ENCODE measurements around the gene PROX1. TPM values are rescaled to one million over a fixed set of nuclear protein-coding genes. Genes with fewer than 3 reads are reported as not detected.

Gene PROX1
- polyA plus RNA-seq, 1 donor (not counting 4 experiments of a cell fraction or from before 2014, with no cell fraction given), result 0.20 TPM

- no peak overlapping the region for H3K27ac ChIP-seq (ENCODE audit: control insufficient read depth, insufficient read depth, low read length)
- no peaks in the 10 kb centered on the region for H3K4me1 ChIP-seq (ENCODE audit: control insufficient read depth, extremely low read depth, insufficient read depth, low read length)
- dilution Hi-C loops (cut with MboI; ENCODE audit: extremely low pct_ligation_motif_present, low sequenced_read_pairs), result no loop called here
- no peak overlapping the region for H3K9ac ChIP-seq (ENCODE audit: control insufficient read depth, extremely low read depth, insufficient read depth, low read length)
- H2AFZ ChIP-seq (ENCODE audit: control insufficient read depth, low read length), result no peak overlapping the region
- no peaks in the 10 kb centered on the region for H3K9me3 ChIP-seq (ENCODE audit: control insufficient read depth, low read depth, low read length)
- H3K4me3 ChIP-seq (ENCODE audit: control insufficient read depth in 2 of 3, extremely low read depth in 1 of 3, insufficient read depth in 2 of 3, low read depth in 1 of 3, low read length in 3 of 3), result no peak overlapping the region
- no peaks in the 10 kb centered on the region for H3K36me3 ChIP-seq (ENCODE audit: control insufficient read depth in 2 of 2, extremely low read depth in 1 of 2, insufficient read depth in 2 of 2, low read length in 2 of 2)
- no peaks in the 10 kb centered on the region for H3K79me2 ChIP-seq (ENCODE audit: control insufficient read depth, insufficient read depth, low read length)
- TF ChIP-seq CTCF (optimal IDR thresholded peaks at IDR 0.05 in 1 of 3, IDR thresholded peaks at IDR 0.05 in 1 of 3, conservative IDR thresholded peaks at IDR 0.05 in 1 of 3; ENCODE audit: extremely low read depth in 1 of 3, insufficient read depth in 2 of 3, low read length in 3 of 3), result no peak
- no peak for TF ChIP-seq EZH2 (IDR thresholded peaks at IDR 0.05; ENCODE audit: low read length)
- H3K9me1 ChIP-seq (ENCODE audit: control insufficient read depth, extremely low read depth, insufficient read depth, low read length), result no peaks in the 10 kb centered on the region
- H4K20me1 ChIP-seq (ENCODE audit: control insufficient read depth, extremely low read depth, insufficient read depth, low read length), result no peaks in the 10 kb centered on the region
- H3K4me2 ChIP-seq (ENCODE audit: control insufficient read depth, extremely low read depth, insufficient read depth, low read depth, low read length), result no peak overlapping the region
- FAIRE-seq, result no peak
- no peak for DNase-seq (ENCODE audit: low read depth, low spot score)
- peaks cover 5% of the 10 kb centered on the region for H3K27me3 ChIP-seq (ENCODE audit: control insufficient read depth, extremely low read depth, insufficient read depth, low read length)
These were observed 35.9 kb upstream of the PROX1 start for GRCh38 chr1:213951876-213952275.

GRCh38 chr1:213953806-213954205 is 34.0 kb upstream of the PROX1 start:
- Histone ChIP-seq H3K9ac (ENCODE audit: control insufficient read depth, extremely low read depth, insufficient read depth, low read length) (no peak overlapping the region), H3K4me3 (ENCODE audit: control insufficient read depth in 2 of 3, extremely low read depth in 1 of 3, insufficient read depth in 2 of 3, low read depth in 1 of 3, low read length in 3 of 3) (no peak overlapping the region), H3K27me3 (ENCODE audit: control insufficient read depth, extremely low read depth, insufficient read depth, low read length) (peaks cover 13% of the 10 kb centered on the region), H3K9me1 (ENCODE audit: control insufficient read depth, extremely low read depth, insufficient read depth, low read length) (no peaks in the 10 kb centered on the region), H2AFZ (ENCODE audit: control insufficient read depth, low read length) (no peak overlapping the region), H4K20me1 (ENCODE audit: control insufficient read depth, extremely low read depth, insufficient read depth, low read length) (no peaks in the 10 kb centered on the region), H3K36me3 (ENCODE audit: control insufficient read depth in 2 of 2, extremely low read depth in 1 of 2, insufficient read depth in 2 of 2, low read length in 2 of 2) (no peaks in the 10 kb centered on the region), H3K9me3 (ENCODE audit: control insufficient read depth, low read depth, low read length) (no peaks in the 10 kb centered on the region), H3K79me2 (ENCODE audit: control insufficient read depth, insufficient read depth, low read length) (no peaks in the 10 kb centered on the region), H3K4me2 (ENCODE audit: control insufficient read depth, extremely low read depth, insufficient read depth, low read depth, low read length) (no peak overlapping the region), H3K4me1 (ENCODE audit: control insufficient read depth, extremely low read depth, insufficient read depth, low read length) (no peaks in the 10 kb centered on the region), H3K27ac (ENCODE audit: control insufficient read depth, insufficient read depth, low read length) (no peak overlapping the region)
- FAIRE-seq (no peak), DNase-seq (ENCODE audit: low read depth, low spot score) (no peak)
- dilution Hi-C loops (cut with MboI; ENCODE audit: extremely low pct_ligation_motif_present, low sequenced_read_pairs), result no loop called here
- no peak for TF ChIP-seq EZH2 (IDR thresholded peaks at IDR 0.05; ENCODE audit: low read length)

GRCh38 chr1:213956295-213956770 is 31.4 kb upstream of the PROX1 start:
- FAIRE-seq, result no peak

More at GRCh38 chr1:213956295-213956770, 31.4 kb upstream of the PROX1 start:
- no peaks in the 10 kb centered on the region for H3K79me2 ChIP-seq (ENCODE audit: control insufficient read depth, insufficient read depth, low read length)
- H3K9me3 ChIP-seq (ENCODE audit: control insufficient read depth, low read depth, low read length), result no peaks in the 10 kb centered on the region
- no peaks in the 10 kb centered on the region for H3K9me1 ChIP-seq (ENCODE audit: control insufficient read depth, extremely low read depth, insufficient read depth, low read length)
- no peak overlapping the region for H3K27ac ChIP-seq (ENCODE audit: control insufficient read depth, insufficient read depth, low read length)
- no peak overlapping the region for H3K4me2 ChIP-seq (ENCODE audit: control insufficient read depth, extremely low read depth, insufficient read depth, low read depth, low read length)
- TF ChIP-seq CTCF (optimal IDR thresholded peaks at IDR 0.05 in 1 of 3, IDR thresholded peaks at IDR 0.05 in 1 of 3, conservative IDR thresholded peaks at IDR 0.05 in 1 of 3; ENCODE audit: extremely low read depth in 1 of 3, insufficient read depth in 2 of 3, low read length in 3 of 3) (no peak), EZH2 (IDR thresholded peaks at IDR 0.05; ENCODE audit: low read length) (no peak)
- H3K4me1 ChIP-seq (ENCODE audit: control insufficient read depth, extremely low read depth, insufficient read depth, low read length), result no peaks in the 10 kb centered on the region
- peaks cover 33% of the 10 kb centered on the region for H3K27me3 ChIP-seq (ENCODE audit: control insufficient read depth, extremely low read depth, insufficient read depth, low read length)
- dilution Hi-C loops (cut with MboI; ENCODE audit: extremely low pct_ligation_motif_present, low sequenced_read_pairs), result no loop called here
- no peak overlapping the region for H3K4me3 ChIP-seq (ENCODE audit: control insufficient read depth in 2 of 3, extremely low read depth in 1 of 3, insufficient read depth in 2 of 3, low read depth in 1 of 3, low read length in 3 of 3)
- DNase-seq (ENCODE audit: low read depth, low spot score), result no peak
- no peak overlapping the region for H3K9ac ChIP-seq (ENCODE audit: control insufficient read depth, extremely low read depth, insufficient read depth, low read length)
- no peaks in the 10 kb centered on the region for H3K36me3 ChIP-seq (ENCODE audit: control insufficient read depth in 2 of 2, extremely low read depth in 1 of 2, insufficient read depth in 2 of 2, low read length in 2 of 2)
- no peak overlapping the region for H2AFZ ChIP-seq (ENCODE audit: control insufficient read depth, low read length)
- no peaks in the 10 kb centered on the region for H4K20me1 ChIP-seq (ENCODE audit: control insufficient read depth, extremely low read depth, insufficient read depth, low read length)

All from keratinocyte (primary cell).